ENCODE data around the gene KLHL42. TPM values are rescaled to one million over a fixed set of nuclear protein-coding genes. Genes with fewer than 3 reads are reported as not detected.

The KLHL42 gene
- total and polyA plus RNA-seq, 9 of the 15 experiments (the other 6 are each of a cell fraction or from before 2014, with no cell fraction given), result 1.5 to 11.8 (median 9.6) TPM

- TF ChIP-seq SPI1 (IDR thresholded peaks at IDR 0.05; ENCODE audit: borderline replicate concordance, low read depth, low read length), result peak; percentile 31; the same call in 1 of the 2 replicates
- TF ChIP-seq GTF2F1 (IDR thresholded peaks at IDR 0.05; ENCODE audit: low read depth, low read length), result no peak
- TF ChIP-seq HDAC8 (tag; IDR thresholded peaks at IDR 0.05), result no peak
- no peak for TF ChIP-seq FOXO4 (CRISPR knock-in tag; IDR thresholded peaks at IDR 0.05)
- no peak for TF ChIP-seq ZSCAN29 (IDR thresholded peaks at IDR 0.05)
- TF ChIP-seq CEBPB (tag; IDR thresholded peaks at IDR 0.05), result 0 out of 2 replicates have a peak, but pooled peaks have one; percentile 7
- peak; percentile 52 for TF ChIP-seq DMBX1 (CRISPR knock-in tag; IDR thresholded peaks at IDR 0.05; ENCODE audit: borderline replicate concordance)
- TF ChIP-seq TEAD4 (IDR thresholded peaks at IDR 0.05; ENCODE audit: low read length), result peak; percentile 61
- TF ChIP-seq TEAD4 (CRISPR knock-in tag; IDR thresholded peaks at IDR 0.05; ENCODE audit: borderline replicate concordance), result no peak
- TF ChIP-seq SMAD4 (CRISPR knock-in tag; conservative IDR thresholded peaks at IDR 0.05), result peak; percentile 40
- no peak for TF ChIP-seq ZNF277 (CRISPR knock-in tag; IDR thresholded peaks at IDR 0.05; ENCODE audit: borderline replicate concordance)
- peak; percentile 57 to 69 for TF ChIP-seq KDM1A (IDR thresholded peaks at IDR 0.05)
- no peak for TF ChIP-seq MCM5 (IDR thresholded peaks at IDR 0.05; ENCODE audit: low read depth)
- no peak for TF ChIP-seq ZNF282 (CRISPR knock-in tag; IDR thresholded peaks at IDR 0.05)
- no peak for TF ChIP-seq RBM39 (optimal IDR thresholded peaks at IDR 0.05; ENCODE audit: low read depth, low read length)
- peak; percentile 35; the same call in 1 of the 2 replicates for TF ChIP-seq NBN (IDR thresholded peaks at IDR 0.05; ENCODE audit: low read depth)
- TF ChIP-seq SOX6 (IDR thresholded peaks at IDR 0.05), result peak; percentile 43; the same call in 1 of the 2 replicates
- no peak for TF ChIP-seq NR2C2 (CRISPR knock-in tag; IDR thresholded peaks at IDR 0.05)
- TF ChIP-seq NR2C2 (tag; IDR thresholded peaks at IDR 0.05), result 0 out of 2 replicates have a peak, but pooled peaks have one; percentile 21
- TF ChIP-seq ZNF507 (tag; conservative IDR thresholded peaks at IDR 0.05), result no peak
- no peak for TF ChIP-seq ZNF445 (CRISPR knock-in tag; IDR thresholded peaks at IDR 0.05; ENCODE audit: low read depth)
- peak; percentile 68; the same call in 1 of the 2 replicates for TF ChIP-seq SMARCA5 (IDR thresholded peaks at IDR 0.05)
- TF ChIP-seq ADNP (tag; IDR thresholded peaks at IDR 0.05), result peak; percentile 39; the same call in 1 of the 2 replicates
- peak; percentile 84 for TF ChIP-seq CEBPG (CRISPR knock-in tag; IDR thresholded peaks at IDR 0.05)
- peak; percentile 26 to 95; a peak in 2 of 4 replicates for TF ChIP-seq CEBPG (tag; conservative IDR thresholded peaks at IDR 0.05 in 1 of 2, IDR thresholded peaks at IDR 0.05 in 1 of 2)
- TF ChIP-seq TAF7 (tag; IDR thresholded peaks at IDR 0.05), result no peak
- no peak for TF ChIP-seq MXD1 (CRISPR knock-in tag; IDR thresholded peaks at IDR 0.05; ENCODE audit: borderline replicate concordance, poor library complexity, severe bottlenecking)
- TF ChIP-seq POLR2A (conservative IDR thresholded peaks at IDR 0.05), result no peak
- peak; percentile 92 for TF ChIP-seq RBM25 (IDR thresholded peaks at IDR 0.05; ENCODE audit: low read depth, low read length, severe bottlenecking)
- no peak for TF ChIP-seq FOXM1 (IDR thresholded peaks at IDR 0.05; ENCODE audit: low read depth)
- no peak for TF ChIP-seq FOXM1 (CRISPR knock-in tag; IDR thresholded peaks at IDR 0.05; ENCODE audit: low read depth)
- TF ChIP-seq NCOR1 (IDR thresholded peaks at IDR 0.05), result peak; percentile 36; the same call in 1 of the 2 replicates
These were observed 10.1 kb downstream of the KLHL42 start (continued) for GRCh38 chr12:27790179-27790578.

Data from K562 (cell line).